ENCODE measurements around the gene MLIP.

The MLIP gene

GRCh38 chr6:54191461-54191860 is 80.2 kb downstream of the MLIP start:
- no peak overlapping the region for H3K27ac ChIP-seq (ENCODE audit: low read depth, low read length, poor library complexity, severe bottlenecking)
- no peaks in the 10 kb centered on the region for H3K27me3 ChIP-seq (ENCODE audit: insufficient read depth, low read length)
- no peaks in the 10 kb centered on the region for H3K36me3 ChIP-seq (ENCODE audit: insufficient read depth, low read length)
- no peaks in the 10 kb centered on the region; the same call in 1 of the 2 replicates for H3K9me2 ChIP-seq (ENCODE audit: low read depth, low read length)
- H4K20me1 ChIP-seq (ENCODE audit: insufficient read depth, low read length), result no peaks in the 10 kb centered on the region
- H3K4me1 ChIP-seq (ENCODE audit: insufficient read depth, low read length, severe bottlenecking), result no peaks in the 10 kb centered on the region
- H3K9me3 ChIP-seq (ENCODE audit: low read length), result no peaks in the 10 kb centered on the region
- TF ChIP-seq CTCF (IDR thresholded peaks at IDR 0.05; ENCODE audit: low read length) (no peak), EZH2 (IDR thresholded peaks at IDR 0.05; ENCODE audit: borderline replicate concordance, low read length) (no peak)
- H3F3A ChIP-seq (ENCODE audit: insufficient read depth, low read length), result no peaks in the 10 kb centered on the region
- H2AFZ ChIP-seq (ENCODE audit: low read length), result no peak overlapping the region
- no peak overlapping the region for H3K9ac ChIP-seq (ENCODE audit: low read length)
- H3K79me2 ChIP-seq (ENCODE audit: insufficient read depth, low read length), result no peaks in the 10 kb centered on the region
- no peak overlapping the region for H3K4me3 ChIP-seq (ENCODE audit: low read depth, low read length, poor library complexity, severe bottlenecking)
- no peak overlapping the region for H3K4me2 ChIP-seq (ENCODE audit: low read length)

- Histone ChIP-seq H3F3A (ENCODE audit: insufficient read depth, low read length) (no peaks in the 10 kb centered on the region), H3K9me3 (ENCODE audit: low read length) (no peaks in the 10 kb centered on the region), H2AFZ (ENCODE audit: low read length) (no peak overlapping the region), H3K4me3 (ENCODE audit: low read depth, low read length, poor library complexity, severe bottlenecking) (no peak overlapping the region), H3K4me2 (ENCODE audit: low read length) (no peak overlapping the region), H3K27me3 (ENCODE audit: insufficient read depth, low read length) (no peaks in the 10 kb centered on the region), H3K9me2 (ENCODE audit: low read depth, low read length) (no peaks in the 10 kb centered on the region; the same call in 1 of the 2 replicates), H4K20me1 (ENCODE audit: insufficient read depth, low read length) (no peaks in the 10 kb centered on the region), H3K36me3 (ENCODE audit: insufficient read depth, low read length) (no peaks in the 10 kb centered on the region), H3K4me1 (ENCODE audit: insufficient read depth, low read length, severe bottlenecking) (no peaks in the 10 kb centered on the region), H3K9ac (ENCODE audit: low read length) (no peak overlapping the region), H3K79me2 (ENCODE audit: insufficient read depth, low read length) (no peaks in the 10 kb centered on the region), H3K27ac (ENCODE audit: low read depth, low read length, poor library complexity, severe bottlenecking) (no peak overlapping the region)
- TF ChIP-seq EZH2 (IDR thresholded peaks at IDR 0.05; ENCODE audit: borderline replicate concordance, low read length), result no peak
- TF ChIP-seq CTCF (IDR thresholded peaks at IDR 0.05; ENCODE audit: low read length), result no peak
Measured at GRCh38 chr6:54192993-54193392, 81.8 kb downstream of the MLIP start.

- no peaks in the 10 kb centered on the region for H3K9me3 ChIP-seq (ENCODE audit: low read length)
- no peaks in the 10 kb centered on the region for H3F3A ChIP-seq (ENCODE audit: insufficient read depth, low read length)
- H3K9me2 ChIP-seq (ENCODE audit: low read depth, low read length), result no peaks in the 10 kb centered on the region; the same call in 1 of the 2 replicates
- no peak overlapping the region for H3K4me2 ChIP-seq (ENCODE audit: low read length)
- no peaks in the 10 kb centered on the region for H4K20me1 ChIP-seq (ENCODE audit: insufficient read depth, low read length)
- H3K27me3 ChIP-seq (ENCODE audit: insufficient read depth, low read length), result no peaks in the 10 kb centered on the region
- H3K36me3 ChIP-seq (ENCODE audit: insufficient read depth, low read length), result no peaks in the 10 kb centered on the region
- H3K9ac ChIP-seq (ENCODE audit: low read length), result no peak overlapping the region
- no peak overlapping the region for H2AFZ ChIP-seq (ENCODE audit: low read length)
- no peak overlapping the region for H3K4me3 ChIP-seq (ENCODE audit: low read depth, low read length, poor library complexity, severe bottlenecking)
- TF ChIP-seq CTCF (IDR thresholded peaks at IDR 0.05; ENCODE audit: low read length) (no peak), EZH2 (IDR thresholded peaks at IDR 0.05; ENCODE audit: borderline replicate concordance, low read length) (no peak)
- H3K79me2 ChIP-seq (ENCODE audit: insufficient read depth, low read length), result no peaks in the 10 kb centered on the region
- H3K27ac ChIP-seq (ENCODE audit: low read depth, low read length, poor library complexity, severe bottlenecking), result no peak overlapping the region
- H3K4me1 ChIP-seq (ENCODE audit: insufficient read depth, low read length, severe bottlenecking), result no peaks in the 10 kb centered on the region
Measured at GRCh38 chr6:54193560-54193959, 82.3 kb downstream of the MLIP start.
